HG03135 (cell line): Measurements from ENCODE around the gene GNAO1.
"Not testable (repeated sequence)": the region's sequence is repeated elsewhere in the genome, so short reads cannot be mapped to it uniquely, and the experiment has no call there.

Experiments used
- ATAC-seq: cut with Tn5 transposase; IDR thresholded peaks from one replicate; pipeline ENCODE4 v1.9.1; 2021; ENCODE audit warnings: mild to moderate bottlenecking, moderate library complexity; ENCODE audit not compliant: unreplicated experiment

The GNAO1 gene

DNA sequence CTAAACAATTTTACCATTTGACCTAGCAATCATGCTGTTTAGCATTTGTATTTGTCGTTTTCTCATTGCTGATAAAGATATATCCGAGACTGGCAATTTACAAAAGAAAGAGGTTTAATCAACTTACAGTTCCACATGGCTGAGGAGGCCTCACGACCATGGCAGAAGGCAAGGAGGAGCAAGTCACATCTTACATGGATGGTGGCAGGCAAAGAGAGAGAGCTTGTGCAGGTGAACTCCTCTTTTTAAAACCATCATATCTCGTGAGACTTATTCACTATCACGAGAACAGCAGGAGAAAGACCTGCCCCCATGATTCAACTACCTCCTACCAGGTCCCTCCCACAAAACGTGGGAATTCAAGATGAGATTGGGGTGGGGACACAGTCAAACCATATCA is 187.8 kb downstream of the GNAO1 start:
- ATAC-seq = not testable (repeated sequence)

DNA sequence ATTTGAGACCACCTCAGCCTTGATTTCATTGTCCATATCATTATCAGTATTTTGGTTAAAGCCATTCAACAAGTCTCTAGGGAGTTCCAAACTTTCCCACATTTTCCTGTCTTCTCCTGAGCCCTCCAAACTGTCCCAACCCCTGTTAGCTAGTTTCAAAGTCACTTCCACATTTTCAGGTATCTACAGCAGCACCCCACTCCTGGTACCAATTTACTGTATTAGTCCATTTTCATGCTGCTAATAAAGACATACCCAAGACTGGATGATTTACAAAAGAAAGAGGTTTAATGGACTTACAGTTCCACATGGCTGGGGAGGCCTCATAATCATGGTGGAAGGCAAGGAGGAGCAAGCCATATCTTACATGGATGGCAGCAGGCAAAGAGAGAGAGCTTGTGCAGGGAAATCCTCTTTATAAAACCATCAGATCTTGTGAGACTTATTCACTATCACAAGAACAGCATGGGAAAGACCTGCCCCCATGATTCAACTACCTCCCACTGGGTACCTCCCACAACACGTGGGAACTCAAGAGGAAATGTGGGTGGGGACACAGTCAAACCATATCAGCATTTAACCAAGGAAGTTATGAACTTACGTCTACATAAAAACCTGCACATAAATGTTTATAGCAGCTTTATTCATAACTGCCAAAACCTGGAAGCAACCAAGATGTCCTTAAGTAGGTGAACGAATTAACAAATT is 189.6 kb downstream of the GNAO1 start:
- not testable (repeated sequence) for ATAC-seq

DNA sequence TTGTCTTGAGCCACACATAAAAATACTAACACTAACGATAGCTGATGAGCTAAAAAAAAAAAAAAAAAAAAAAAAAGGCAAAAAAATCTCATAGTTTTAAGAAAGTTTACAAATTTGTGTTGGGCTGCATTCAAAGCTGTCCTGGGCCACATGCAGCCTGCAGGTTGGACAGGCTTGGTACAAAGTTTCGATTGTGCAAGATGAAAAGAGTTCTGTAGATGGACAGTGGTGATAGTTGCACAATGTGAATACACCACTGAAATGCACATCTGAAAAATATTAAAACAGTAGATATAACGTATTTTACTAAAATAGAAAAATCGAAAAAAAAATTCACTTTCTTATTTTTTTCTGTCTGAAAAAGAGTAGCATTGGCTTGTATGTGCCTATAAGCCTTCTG is 191.2 kb downstream of the GNAO1 start:
- no peak for ATAC-seq

DNA sequence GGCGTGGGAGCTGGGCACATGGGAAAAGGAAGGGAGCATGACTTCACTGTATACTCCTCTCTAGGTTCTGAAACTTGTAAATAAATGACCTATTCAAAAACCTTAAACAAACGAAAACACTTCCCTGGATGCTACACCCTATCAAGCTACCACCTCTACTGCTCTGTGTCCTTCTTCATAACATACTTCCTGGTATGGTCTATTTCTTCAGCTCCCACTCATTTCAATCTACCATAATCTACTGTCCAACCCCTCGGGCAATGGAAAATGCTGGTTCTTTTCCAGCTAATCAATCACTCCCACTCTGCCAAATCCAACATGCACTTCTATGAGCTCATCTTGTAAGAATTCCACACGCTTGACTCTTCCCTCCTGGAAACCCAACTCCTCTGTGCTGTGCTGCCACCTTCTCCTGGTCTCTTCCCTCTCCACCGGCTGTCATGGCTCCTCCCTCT is 191.6 kb downstream of the GNAO1 start:
- ATAC-seq = no peak

DNA sequence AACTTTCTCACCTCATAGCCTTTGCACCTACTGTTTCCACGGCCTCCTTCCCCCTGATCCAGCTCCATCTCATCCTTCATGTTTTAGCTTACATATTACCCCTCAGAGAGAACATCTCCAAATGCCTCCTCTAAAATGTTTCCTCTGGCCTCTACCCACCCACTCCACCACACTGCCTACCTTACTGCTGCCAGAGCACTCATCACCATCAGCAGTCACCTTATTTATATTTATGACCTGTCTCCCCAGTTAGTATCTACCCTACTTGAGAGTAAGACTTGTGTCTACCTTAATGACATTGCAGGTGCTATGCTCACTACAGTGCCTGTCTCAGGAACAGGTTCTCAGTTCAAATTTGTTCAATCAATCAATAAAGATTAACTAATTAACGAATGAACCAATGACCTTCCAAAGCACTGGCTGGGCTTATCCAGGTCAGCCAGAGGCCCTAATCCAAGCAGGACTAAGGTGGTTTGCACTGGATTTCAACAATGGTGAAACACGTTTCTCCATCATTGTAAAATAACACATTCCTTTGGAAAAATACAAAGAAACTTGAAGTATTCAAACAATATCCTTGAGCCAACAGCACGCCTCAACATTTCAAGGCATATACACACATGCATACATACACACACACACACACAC is 192.9 kb downstream of the GNAO1 start:
- no peak for ATAC-seq

DNA sequence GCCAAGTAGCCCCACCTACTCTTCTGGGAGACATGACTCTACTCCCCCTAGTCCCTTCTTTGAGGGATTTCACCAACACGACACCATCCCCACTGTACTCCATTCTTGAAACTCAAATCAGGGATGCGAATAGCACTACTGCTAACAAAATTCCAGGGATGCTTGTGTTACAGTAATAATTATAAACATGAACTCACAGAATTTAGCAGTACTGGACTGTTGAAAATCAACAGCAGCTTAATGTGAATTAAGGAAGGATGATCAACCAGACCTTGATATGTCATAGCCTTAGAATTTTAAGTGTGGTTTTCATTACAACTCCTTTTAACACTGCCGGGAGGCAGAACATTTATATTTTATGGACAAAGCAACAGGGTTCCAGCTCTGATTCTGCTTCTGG is 196.1 kb downstream of the GNAO1 start:
- ATAC-seq = no peak

DNA sequence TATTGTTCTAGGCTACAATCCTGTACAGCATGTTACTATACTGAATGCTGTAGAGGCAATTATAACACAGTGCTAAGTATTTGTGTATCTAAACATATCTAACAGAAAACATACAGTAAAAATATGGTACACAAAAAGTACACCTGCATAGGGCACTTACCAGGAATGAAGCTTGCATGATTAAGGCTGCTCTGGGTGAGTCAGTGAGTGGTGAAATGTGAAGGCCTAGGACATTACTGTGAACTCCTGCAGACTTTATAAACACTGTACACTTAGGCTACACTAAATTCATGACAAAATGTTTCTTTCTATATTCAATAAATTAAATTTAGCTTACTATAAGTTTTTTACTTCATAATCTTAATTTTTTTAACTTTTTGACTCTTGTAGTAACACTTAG is 196.9 kb downstream of the GNAO1 start:
- no peak for ATAC-seq

DNA sequence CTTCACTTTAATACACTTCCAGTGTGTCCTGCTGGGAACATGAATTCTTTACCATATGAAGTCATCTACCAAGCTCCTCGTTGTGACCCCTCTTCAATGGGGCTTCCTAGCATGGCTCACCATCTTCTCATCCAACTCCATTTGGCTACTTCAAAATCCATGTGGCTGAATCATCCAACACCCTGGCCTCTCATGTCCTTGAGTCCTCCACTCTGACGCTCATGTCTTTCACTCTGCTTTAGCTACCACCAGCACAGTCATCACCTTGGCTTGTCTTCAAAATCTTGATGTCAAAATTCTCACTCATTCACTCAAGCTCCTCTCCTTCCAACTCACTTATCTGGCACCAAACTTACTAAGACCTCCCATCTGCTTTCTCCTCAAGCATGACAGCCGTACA is 198.3 kb downstream of the GNAO1 start:
- ATAC-seq = no peak

DNA sequence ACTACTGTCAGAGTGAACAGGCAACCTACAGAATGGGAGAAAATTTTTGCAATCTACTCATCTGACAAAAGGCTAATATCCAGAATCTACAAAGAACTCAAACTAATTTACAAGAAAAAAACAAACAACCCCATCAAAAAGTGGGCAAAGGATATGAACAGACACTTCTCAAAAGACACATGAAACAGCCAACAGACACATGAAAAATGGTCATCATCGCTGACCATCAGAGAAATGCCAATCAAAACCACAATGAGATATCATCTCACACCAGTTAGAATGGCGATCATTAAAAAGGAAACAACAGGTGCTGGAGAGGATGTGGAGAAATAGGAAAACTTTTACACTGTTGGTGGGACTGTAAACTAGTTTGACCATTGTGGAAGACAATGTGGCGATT is 205.4 kb downstream of the GNAO1 start:
- not testable (repeated sequence) for ATAC-seq

DNA sequence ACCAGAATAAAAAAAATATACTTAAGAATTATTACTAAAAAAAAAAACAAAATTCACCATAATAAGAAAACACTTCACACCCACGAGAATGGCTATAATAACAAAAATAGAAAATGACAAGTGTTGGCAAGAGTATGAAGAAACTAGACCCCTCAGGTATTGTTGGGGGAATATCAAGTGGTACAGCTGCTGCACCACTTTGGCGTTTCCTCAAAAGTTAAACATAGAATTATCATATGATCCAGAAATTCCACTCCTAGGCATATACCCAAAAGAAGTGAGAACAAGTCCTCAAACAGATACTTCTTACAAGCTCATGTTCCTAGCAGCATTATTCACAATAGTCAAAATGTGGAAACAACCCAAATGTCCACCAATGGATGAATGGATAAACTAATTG is 207.8 kb downstream of the GNAO1 start:
- ATAC-seq = no peak

DNA sequence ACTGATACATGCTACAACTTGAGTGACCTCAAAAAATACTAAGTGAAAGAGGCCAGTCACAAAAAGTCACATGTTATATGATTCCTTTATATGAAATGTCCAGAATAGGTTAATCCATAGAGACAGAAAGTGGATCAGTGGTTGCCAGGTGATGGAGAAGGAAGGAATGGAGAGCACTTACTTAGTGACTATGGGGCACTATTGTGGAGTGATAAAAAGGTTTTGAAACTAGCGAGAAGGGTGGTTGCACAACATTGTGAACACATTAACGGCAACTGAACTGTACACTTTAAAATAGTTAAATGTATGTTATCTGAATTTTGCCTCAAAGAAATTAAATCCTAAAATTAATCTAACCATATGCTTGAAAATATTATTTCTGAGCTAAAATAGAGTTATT is 208.2 kb downstream of the GNAO1 start:
- no peak for ATAC-seq

DNA sequence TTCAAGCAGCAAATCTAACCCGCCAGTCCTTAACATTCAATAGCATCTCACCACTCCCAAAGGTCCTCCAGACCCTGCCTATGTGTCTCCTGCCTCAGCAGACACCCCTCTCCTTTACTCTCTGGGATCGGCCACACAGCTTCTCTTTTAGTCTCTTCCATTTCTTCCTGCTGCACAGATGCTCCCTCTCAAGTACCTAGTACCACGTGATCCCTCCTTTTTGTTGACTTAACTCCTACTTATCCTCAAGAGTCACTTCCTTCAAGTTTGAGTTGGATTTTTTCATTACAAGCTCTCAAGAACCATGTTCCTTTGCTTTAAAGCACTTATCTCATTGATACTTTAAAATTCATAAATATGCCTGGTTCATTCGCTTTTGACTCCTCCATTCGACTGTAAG is 209.2 kb downstream of the GNAO1 start:
- no peak for ATAC-seq

DNA sequence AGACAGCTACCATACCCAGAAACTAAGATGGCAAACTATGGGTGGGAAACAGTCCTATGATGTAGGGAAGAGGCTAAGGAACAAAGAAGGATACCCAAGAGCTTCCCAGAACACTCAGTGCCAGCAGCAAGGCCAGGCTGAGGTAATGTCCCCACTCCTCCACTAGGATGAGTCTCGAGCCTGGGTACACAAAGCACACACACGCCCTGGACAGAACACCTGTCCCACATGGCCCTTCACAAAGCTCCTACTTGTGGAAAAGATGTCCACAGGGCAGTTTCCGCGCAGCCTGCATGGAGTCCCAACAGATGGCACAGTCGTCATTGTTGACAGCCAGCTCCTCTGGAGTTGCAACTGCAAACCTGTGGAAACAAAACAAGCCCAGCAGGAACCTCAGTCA is 210.2 kb downstream of the GNAO1 start:
- no peak for ATAC-seq

DNA sequence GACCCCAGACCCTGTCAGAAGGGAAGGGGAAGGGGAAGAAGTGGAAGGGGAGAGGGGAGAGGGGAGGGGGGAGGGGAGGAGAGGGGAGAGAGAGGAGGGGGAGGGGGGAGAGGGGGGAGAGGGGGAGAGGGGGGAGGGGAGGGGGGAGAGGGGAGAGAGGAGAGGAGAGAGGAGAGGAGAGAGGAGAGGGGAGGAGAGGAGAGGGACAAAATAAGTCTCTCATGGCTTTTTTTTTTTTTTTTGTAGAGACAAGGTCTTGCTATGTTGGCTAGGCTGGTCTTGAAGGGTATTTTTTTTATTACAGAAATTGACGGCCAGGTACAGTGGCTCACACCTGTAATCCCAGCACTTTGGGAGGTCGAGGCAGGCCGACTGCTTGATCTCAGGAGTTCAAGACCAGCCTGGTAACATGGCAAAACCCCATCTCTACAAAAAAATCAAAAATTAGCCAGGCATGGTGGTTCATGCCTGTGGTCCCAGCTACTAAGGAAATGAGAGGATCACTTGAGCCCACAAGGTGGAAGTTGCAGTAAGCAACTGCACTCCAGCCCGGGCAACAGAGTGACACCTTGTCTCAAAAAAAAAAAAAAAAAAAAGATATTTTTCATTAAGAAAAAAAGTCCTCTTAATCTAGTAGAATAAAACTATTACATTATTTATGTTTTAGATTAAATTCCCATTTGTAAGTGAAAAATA is 214.8 kb downstream of the GNAO1 start:
- ATAC-seq = no peak
